Stimulated activated CD8-positive, alpha-beta memory T cell treated with anti-CD3 and anti-CD28 coated beads, Interleukin-7, amount 100 ng/mL, for 48 hours (primary cell): ENCODE data around the gene PFKFB4.

Source experiments
- DNase-seq, 2 donors: peaks; one replicate each; pipeline ENCODE4 v3.0.0-alpha.2; 2020; ENCODE audit warnings: low read depth in 1 of 2; ENCODE audit errors: extremely low read depth in 1 of 2

PFKFB4 gene

DNA sequence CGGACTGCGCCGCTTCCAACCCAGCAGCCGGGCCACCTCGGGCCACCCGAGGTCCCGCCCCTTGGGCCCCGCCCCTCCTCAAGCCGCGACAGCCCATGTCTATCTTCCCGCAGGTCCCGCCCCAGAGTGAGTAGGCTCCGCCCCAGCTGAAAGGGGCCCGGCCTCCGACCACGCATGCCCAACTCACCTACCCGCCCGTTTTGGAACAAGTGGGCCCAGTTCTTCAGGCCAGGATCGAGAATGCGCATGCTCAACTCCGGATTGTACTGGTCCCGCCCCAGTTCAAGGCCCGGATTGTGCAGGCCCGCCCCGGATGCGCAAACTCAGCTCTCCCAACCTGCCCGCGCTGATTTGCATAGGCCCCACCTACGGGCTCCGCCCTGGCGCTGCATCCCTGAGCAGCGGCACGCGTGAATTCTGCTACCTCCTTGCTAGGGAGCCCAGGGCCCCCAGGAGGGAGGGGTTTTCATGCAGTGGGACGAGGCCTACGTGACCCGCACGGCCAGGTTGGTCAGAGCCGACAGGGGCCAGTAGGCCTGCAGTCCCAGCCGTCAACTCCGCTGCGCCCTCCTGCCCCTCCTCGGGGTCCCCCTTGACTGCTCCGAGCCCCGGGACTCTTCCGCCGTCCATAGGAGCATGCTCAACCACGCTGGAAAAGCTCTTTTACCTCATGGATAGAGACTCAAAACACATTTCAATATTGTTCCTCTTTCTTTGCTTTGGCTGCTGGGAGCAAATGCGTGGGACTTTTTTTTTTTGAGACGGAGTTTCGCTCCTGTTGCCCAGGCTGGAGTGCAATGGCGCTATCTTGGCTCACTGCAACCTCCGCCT is at the start of gene PFKFB4:
Gene PFKFB4, minus strand, starts transcription at position 8 of the 831 bp plus-strand sequence. CDS start 26 bp downstream, outside the sequence.
- DNase-seq = peak; percentile 98 to 99

DNA sequence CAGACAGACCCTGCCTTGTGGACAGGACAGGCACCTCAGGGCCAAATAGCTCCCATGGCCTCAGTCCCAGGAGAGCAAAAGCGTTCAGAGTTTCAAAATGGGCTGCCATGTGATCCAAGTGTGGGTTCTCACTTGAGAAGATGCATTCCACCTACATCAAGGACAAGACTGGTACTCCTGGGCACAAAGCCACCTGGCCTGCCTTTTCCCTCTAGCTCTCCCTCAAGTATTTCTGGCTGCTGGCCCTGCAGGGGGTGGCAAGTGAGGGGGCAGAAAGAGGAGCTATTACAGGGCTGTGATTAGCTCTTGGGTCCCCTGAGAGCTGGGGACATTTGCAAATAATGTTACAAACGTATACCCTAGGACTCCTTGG is 45.0 kb upstream of the PFKFB4 start:
- DNase-seq = no peak

DNA sequence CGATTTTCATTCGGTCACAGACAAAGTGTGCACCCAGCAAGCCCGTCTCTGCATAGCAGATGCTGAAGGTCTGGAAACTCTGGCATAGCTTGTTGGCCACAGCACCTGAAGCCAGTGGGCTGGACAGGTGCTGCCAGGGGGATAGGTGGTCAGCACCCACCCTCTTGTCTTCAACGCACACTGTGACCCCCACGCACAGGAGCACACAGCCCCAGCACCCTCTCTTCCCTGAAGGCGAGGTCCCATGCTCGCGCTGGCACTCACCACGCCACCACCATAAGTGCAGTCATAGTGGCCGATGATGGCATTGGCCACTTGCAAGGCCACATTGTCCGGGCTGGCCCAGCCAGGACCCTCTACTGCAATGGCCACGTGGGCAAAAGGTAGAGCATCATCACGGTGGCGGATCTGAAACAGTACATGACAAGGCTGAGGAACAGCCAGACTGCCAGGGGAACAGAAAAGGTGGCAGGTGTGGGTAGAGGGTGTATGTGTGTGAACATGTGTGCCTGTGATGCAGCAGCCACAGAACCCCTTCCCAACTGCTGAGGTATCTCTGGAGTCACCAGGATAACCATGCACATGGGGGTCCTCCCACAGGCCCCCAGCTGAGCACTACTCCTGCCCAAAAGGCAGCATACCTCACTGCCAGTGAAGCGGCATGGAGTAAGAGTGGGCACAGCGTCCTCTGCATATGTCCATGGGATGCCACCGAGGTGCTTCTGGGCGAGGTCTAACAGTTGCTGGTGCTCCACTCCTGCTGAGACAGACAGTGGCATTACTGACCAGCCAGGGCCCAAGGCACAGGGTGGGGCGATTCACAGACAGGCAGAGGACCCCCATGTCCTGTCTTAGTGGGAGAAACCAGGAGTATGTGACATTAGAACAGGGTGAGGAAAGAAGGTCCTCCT is 44.4 kb upstream of the PFKFB4 start:
- DNase-seq = no peak

DNA sequence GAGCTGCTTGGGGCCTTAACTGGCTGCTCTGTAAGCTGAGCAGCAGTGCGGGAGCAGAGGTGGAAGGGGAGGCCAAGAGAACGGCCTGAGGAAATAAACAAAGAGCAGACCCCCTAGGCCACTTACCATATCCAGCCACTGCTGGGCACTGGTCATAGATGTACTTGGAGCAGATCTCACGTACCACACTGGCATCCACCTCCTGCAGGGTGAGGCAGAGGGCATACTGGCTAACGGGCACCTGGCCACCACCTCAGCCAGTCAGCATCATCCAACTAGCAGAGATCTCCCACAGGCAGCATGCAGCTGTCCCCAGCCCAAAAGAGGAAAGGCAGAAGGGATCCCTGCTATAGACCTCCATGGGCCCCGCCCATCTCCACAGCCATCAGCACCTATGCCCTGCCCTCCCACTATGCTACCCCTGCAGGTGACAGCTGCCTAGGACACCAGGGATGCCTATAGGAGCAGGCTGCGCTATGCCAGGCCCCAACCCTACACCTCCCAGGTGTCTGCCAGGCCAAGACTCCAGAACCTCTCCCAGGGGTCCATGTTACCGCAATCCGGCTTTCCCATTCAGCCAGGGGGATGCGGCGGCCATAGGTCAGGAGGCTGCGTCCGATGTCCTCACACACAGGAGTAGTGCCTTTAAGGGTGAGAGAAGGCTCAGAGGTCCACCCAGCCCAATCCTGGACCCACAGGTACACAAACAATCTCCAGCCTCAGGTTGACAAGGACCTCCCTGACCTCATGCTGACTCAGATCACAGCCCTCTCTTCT is 43.1 kb upstream of the PFKFB4 start:
- DNase-seq = no peak

DNA sequence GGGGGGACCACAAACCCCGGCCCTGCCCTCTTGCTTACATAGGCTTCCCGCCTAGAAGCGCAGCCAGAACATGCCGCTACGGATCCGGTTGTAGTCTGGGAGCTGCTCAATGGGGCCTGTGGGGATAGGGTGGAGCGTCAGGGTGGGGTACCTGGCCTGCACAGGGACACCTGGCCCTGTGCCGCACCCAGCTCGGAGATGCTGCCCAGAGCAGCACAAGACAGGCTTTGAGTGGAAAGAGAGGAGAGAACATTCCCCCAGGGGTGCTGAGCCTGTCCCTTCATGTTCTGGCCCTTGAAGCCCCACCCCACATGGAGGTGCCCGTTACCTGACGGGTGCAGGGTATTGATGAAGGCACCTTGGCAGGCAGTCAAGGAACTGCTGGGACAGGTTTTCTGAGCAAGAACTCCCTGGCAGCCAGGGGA is 42.5 kb upstream of the PFKFB4 start:
- DNase-seq = no peak

DNA sequence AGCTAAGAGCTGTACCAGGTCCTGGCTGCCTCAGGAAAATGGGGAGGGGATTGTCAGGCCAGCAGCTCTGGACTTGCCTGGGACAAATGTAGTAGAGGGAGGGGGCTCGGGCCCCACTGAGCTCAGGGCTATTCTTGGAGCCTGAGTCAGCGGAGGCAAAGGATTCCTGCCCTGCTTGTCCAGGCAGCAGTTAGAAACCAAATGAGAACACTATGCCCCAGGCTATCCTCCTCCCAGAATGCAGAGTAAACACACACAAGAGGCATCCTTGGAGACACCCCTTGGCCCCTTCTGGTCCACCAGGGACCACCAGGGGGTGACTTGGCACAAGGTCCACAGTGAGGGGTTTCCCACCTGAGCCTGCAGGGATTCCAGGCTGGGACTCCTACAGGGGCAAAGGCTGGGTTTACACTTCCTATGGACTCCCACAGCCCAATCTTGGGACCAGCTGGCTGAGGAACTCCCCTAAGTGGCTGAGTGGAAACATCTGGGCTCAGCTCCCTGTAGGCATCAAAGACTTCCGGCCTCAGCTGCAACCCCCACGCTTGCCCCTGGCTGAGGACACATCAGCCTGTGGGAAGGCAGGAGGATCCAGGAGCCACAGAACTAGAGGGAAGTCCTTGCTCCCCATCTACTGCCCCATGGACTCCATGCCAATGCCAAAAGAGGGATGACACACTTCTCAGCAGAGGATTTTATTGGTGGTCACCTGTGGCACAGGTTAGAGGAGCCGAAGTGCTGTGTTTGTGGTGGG is 41.9 kb upstream of the PFKFB4 start:
- DNase-seq = no peak

DNA sequence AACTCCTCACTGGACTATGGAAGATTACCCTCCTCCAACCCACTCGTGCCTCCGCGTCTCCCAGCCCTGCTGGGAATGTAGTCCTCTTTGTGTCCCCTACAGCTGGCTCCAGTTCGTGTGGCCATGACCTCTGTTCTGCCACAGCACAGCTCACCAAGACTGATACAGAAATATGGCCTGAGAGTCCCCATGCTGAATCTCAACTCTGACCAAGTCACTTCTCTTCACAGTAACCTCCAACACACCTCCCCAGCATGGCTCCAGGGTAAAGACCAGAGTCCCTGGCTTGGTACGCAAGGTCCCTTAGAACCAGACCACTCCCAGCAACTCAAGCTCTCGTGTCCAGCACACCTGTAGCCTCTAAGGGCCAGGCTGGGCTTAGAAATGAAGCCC is 40.8 kb upstream of the PFKFB4 start:
- DNase-seq = no peak

DNA sequence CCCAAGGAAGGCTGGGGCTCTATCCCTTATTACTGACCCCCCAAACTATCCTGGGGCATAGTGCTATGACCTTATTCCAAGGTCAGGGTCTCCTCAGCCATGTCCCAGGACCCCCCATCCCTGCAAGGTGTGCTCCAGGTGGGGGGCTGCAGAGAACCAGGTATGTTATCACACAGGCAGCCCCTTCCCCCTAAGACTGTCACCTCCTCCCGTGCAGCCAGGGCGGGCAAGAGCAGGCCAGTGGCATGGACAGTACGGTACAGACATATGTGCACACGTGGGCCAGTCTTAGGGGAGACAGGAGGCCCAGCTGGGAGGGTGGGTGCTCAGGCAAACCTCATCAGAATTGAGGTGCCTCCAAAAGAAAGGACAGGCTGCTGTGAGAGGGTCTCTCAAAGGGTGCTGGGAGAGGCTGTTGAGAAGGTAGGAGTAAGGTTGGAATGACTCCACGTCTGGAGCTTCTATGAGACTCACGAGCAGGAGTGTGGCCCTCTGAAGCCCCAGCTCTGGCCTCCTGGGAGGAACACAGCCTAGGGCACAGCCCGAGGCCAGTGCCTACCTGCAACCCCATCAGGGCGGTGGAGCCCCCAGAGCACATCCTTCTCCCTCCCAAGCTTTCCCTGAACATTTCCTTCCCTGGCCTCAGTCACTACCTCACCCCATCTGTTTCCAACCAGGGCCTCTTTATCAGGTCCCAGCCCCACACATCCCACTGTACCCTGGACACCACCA is 40.2 kb upstream of the PFKFB4 start:
- no peak for DNase-seq

DNA sequence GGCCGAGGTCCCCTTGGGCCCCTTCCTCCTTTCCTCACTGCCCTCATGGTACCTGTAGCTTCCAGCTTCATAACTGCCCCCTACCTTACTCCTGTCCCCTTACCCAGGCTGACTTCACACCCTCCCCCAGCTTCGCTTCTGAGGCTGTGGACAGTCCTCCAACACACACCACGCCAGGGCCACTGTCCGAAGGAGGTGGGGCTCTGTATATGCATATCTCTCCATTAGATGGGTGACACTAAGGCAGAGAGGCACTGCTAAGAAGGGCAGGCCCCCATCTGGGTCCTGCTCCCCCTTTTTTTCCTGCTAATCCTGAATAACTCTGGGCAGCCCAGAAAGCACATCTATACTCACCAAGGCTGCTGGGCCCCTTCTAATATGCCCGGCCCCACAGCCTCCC is 39.6 kb upstream of the PFKFB4 start:
- DNase-seq = no peak

DNA sequence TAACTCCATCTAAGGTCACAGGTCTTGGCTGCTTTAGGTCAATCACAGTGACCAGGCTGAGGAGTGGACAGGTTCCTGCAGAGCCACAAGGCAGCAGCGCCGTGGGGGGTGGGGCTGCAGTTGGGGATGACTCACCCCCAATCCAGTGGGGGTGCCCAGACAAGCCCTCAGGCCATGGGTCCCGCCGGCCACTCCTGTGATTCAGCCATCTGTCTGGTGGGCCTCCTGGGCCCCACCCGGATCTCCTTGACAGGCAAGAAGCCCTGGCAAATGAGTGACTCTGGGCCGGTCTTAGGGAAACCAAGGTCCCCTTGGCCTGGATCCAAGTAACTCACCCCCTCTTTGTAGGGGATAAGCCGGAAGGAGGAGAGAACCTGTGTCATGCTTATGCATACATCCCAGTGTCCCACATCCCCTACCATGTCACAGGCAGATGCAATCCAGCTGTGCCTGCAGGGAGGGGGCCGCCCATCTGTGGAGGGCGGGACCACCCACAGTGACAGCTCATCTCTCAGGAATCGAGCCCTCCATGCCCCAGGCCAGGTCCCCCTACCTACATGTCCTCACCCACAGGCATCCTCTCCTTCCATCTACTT is 39.0 kb upstream of the PFKFB4 start:
- no peak for DNase-seq

DNA sequence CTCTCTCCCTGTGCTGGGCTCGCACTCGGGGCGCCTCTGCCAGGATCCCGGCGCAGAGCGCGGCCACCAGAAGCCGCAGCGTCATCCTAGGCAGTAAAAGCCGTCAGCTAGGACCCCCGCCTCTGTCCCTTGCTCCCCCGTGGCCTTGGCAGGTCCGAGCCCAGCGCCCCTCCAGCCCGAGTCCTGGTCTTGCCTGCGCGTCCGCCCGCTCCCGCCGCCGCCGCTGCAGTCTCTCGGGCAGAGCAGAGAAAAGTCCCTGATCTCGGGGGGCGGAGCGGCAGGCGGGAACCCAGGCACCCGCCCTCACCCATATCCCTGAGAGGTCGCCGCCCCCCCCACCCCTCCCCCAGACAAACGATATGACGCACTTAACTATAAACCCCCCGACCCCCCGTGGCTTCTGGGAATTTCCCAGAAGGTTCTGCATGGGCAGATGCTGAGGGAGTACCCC is 38.5 kb upstream of the PFKFB4 start, which contains the start of gene COL7A1:
Gene COL7A1, minus strand, starts transcription at position 255 of the 451 bp plus-strand sequence. Its CDS starts 170 bp downstream, at position 85.
- DNase-seq = no peak

DNA sequence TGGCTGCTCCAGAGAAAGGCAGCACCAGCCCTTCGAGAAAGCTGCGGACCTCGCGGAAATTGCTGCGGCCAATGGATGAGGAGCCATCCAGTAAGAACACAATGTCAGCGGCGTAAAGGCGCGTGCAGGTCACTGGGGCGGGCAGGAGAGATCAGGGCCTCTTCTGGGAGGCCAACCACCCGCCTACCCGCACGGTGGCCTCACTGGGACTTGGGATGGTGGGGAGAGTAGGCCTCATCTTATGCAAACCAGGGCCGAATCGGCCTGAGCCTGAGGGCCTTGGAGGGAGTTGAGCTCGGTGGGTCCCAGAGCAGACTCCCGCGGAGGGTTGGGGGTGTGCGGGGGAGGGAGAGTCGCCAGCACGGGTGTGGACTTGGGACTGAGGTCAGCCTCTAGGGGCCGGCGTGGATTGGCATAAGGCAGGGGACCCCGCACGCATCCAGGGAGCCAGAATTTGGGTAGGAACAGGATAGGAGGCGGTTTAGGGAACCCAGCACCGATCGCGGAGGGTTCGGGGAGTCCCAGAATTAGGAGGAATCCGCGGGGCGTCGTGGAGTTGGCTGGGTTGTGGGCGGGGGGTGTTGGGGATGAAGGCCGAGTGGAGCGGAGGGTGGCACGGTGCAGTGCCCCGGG is 37.9 kb upstream of the PFKFB4 start:
- DNase-seq = no peak

DNA sequence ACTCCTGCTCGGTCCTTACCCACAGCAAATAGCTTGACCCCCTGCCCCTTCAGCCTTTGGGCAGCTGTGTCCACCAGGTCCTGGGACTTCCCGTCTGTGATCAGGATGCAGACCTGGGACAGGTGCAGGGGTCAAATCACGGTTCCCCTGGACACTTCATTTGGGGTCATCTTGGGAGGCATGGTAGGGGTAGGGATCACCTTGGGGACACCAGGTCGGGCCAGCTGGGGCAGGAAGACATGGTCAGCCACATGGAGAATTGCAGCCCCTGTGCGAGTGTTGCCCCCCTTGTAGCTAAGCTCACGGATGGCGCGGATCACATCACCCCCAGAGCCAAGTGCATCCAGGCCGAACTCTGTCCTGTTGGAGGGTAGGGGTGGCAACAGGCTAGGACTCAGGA is 36.7 kb upstream of the PFKFB4 start:
- no peak for DNase-seq

DNA sequence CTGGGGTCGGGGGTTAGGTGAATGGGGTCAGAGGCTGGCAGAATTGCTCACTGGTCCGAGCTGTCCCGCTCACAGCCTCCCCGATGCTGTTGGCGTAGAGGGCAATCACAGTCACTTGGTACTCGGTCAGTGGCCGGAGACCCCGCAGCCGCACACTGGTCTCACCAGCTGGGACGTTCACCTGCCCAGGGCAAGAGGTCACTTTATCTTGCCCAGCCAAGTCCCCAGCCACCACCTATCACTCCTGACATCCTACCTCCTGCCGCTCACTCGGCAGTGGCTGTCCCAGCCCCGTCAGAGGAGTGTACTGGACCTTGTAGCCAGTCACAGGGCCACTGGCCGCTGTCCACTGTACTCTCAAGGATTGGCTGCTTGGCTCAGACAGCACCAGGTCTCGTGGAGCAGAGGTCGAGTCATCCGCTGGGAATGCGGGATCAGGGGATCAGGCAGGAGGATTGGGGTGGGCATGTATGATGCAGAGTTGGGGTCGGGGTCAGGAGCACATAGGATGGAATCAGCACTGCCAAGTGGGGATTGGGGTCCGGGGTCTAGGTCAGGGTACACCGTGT is 36.0 kb upstream of the PFKFB4 start:
- DNase-seq = no peak

DNA sequence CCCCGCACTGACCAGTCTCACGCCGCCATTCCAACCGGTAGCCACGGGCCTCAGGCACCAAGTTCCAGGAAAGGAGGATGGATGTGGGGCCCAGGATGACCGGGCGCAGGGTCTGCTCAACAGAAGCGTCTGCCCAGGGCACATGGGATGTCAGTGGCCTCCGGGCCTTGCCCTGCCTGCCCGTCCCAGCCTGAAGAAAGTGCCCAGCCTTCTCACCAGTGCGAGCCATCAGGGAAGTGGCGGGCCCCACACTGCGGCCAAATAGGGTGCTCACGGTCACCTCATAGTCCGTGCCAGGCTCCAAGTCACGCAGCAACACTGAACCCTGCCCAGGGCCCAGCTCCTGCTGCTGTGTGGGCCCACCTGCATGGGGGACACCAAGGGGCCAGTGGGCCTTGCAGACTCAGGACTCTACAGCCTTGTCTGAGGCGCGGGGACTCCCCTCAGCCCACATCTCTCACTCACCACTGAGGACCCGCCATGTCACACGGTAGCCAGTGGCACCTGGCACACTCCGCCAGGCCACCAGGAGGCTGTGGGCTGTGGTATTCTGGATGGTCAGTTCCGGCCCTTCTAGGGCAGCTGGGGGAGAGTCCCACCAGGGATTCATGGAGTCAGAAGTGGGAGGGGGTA is 35.4 kb upstream of the PFKFB4 start:
- no peak for DNase-seq

DNA sequence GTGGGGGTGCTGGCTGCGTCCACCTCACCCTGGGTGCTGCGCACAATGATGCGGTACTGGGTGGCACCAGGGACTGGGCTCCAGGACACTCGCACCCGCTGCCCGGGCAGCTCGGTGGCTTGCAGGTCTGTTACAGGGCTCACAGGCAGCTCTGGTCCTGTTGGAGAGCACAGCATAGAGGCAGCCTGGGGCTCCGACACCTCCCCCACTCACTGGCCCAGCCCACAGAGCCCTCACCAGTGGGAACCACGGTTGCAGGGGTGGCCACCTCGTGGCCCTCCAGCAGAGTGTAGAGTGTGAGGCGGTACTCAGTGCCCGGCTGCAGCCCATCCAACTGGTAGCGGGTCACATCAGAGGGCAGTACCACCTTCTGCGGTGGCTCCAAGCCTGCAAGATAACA is 34.8 kb upstream of the PFKFB4 start:
- DNase-seq = no peak

DNA sequence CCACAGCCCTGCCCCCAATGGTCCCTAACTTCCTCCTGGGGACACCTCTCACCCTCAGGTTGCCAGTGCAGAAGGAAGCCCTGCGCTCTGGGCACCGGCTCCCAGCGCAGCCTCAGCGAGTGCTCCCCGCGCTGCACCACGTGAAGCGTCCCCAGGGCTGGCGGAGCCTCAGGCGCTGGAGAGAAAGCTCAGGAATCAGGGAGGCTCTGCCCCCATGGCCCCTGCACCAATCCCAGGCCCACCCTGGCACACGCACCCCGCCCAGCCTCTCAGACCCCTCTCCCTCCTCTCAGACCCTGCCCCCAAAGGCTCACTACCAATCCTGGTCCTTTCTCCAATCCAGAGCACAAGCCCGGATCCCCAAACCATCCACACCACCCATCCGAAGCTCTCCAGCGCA is 31.6 kb upstream of the PFKFB4 start:
- DNase-seq = no peak

DNA sequence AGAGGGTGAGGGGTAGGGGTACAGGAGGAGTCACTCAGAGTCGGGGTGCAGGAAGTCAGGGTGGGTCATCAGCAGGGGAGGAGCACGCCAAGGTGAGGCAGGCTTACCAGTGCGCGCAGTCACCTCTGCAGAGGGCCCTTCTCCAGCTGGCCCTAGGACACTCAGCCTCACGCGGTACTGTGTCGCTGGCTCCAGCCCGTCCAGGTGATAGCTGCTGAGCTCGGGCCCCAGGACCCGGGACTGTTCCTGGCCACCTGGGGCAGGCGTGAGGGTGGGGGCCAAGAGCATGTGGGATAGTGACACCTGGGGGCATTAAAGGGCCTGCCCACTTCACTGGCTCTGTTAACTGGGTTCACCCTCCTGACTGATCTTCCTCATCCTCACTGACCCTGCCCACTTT is 31.1 kb upstream of the PFKFB4 start:
- no peak for DNase-seq
